ENCODE data around the gene ZNF500.

DNA sequence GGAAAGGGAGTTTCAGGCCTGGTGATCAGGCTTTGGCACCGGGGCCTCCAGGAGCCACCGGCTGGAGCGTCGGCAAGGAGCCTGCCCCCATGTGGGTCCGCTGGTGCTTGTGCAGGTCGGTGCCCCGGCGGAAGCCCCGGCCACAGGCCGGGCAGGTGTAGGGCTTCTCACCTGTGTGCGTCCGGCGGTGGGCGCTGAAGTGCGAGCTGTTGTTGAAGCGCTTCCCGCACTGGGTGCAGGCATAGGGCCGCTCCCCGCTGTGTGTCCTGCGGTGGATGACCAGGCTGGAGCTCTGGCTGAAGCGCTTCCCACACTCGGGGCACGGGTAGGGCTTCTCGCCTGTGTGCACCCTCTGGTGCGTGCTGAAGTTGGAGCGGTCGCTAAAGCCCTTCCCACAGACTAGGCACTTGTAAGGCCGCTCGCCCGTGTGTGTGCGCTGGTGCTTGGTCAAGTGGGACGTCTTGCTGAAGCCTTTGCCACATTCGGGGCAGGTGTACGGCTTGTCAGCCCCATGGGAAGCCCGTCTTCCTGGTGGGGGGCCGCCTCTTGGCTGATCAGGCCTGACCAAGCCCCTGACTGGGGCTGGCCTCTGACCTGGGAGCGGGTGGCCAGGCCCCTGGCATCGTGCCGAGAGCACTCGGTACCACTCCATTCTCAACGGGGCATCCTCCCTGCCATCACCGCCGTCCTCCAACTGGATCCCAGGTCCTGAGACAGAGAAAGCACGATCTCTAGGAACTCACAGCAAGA, 14.4 kb downstream of the ZNF500 start:
- TF ChIP-seq, protein P1, sequence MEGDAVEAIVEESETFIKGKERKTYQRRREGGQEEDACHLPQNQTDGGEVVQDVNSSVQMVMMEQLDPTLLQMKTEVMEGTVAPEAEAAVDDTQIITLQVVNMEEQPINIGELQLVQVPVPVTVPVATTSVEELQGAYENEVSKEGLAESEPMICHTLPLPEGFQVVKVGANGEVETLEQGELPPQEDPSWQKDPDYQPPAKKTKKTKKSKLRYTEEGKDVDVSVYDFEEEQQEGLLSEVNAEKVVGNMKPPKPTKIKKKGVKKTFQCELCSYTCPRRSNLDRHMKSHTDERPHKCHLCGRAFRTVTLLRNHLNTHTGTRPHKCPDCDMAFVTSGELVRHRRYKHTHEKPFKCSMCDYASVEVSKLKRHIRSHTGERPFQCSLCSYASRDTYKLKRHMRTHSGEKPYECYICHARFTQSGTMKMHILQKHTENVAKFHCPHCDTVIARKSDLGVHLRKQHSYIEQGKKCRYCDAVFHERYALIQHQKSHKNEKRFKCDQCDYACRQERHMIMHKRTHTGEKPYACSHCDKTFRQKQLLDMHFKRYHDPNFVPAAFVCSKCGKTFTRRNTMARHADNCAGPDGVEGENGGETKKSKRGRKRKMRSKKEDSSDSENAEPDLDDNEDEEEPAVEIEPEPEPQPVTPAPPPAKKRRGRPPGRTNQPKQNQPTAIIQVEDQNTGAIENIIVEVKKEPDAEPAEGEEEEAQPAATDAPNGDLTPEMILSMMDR (IDR thresholded peaks at IDR 0.05; ENCODE audit: insufficient read depth, low read depth, low read length) = no peak
- no peak for TF ChIP-seq EZH2 (IDR thresholded peaks at IDR 0.05; ENCODE audit: insufficient read depth, low read length)

Data from astrocyte (in vitro differentiated cells and primary cell).